ENCODE data around the gene PADI2. TPM values are rescaled to one million over a fixed set of nuclear protein-coding genes. Genes with fewer than 3 reads are reported as not detected.

The PADI2 gene
- total and polyA plus RNA-seq, 2 of the 8 experiments (the other 6 are each of a cell fraction or from before 2014, with no cell fraction given) = 1.6 to 7.5 TPM

- no peak for TF ChIP-seq CHD7 (IDR thresholded peaks at IDR 0.05; ENCODE audit: insufficient replicate concordance, low read length)
- no peak for TF ChIP-seq EGR1 (IDR thresholded peaks at IDR 0.05; ENCODE audit: borderline replicate concordance, low read depth, low read length)
- no peak for TF ChIP-seq CBX8 (IDR thresholded peaks at IDR 0.05; ENCODE audit: borderline replicate concordance, low read depth, low read length)
- TF ChIP-seq NANOG (IDR thresholded peaks at IDR 0.05; ENCODE audit: insufficient read depth, low read depth, low read length, poor library complexity, severe bottlenecking) = no peak
- TF ChIP-seq SIX5 (IDR thresholded peaks at IDR 0.05; ENCODE audit: low read depth, low read length) = no peak
- no peak for TF ChIP-seq FOSL1 (IDR thresholded peaks at IDR 0.05; ENCODE audit: insufficient read depth, low read depth, low read length)
- TF ChIP-seq KDM5A (IDR thresholded peaks at IDR 0.05; ENCODE audit: low read length) = no peak
- no peak for TF ChIP-seq POU5F1 (IDR thresholded peaks at IDR 0.05; ENCODE audit: low read depth, low read length)
- TF ChIP-seq ATF3 (IDR thresholded peaks at IDR 0.05; ENCODE audit: insufficient read depth, low read depth, low read length) = no peak
- no peak for TF ChIP-seq NRF1 (IDR thresholded peaks at IDR 0.05; ENCODE audit: low read depth, low read length)
- no peak for TF ChIP-seq SIRT6 (IDR thresholded peaks at IDR 0.05; ENCODE audit: low read length)
- no peak for TF ChIP-seq HDAC6 (IDR thresholded peaks at IDR 0.05; ENCODE audit: low read depth, low read length)
Observed at GRCh38 chr1:17055801-17056200, 63.5 kb downstream of the PADI2 start (continued).
